AG04450 (cell line): ENCODE measurements around the gene ARMC10. TPM values are rescaled to one million over a fixed set of nuclear protein-coding genes. Genes with fewer than 3 reads are reported as not detected.

Experiments
- CTCF ChIA-PET: fragments of 300-600, 350-600 bp; formaldehyde crosslinking; extraction: SDS; loops from one replicate; lab custom pipeline; 2022; ENCODE audit warnings: antibody characterized with exemption, inconsistent platforms; lab: Charles Lee
- POLR2A ChIA-PET: fragments of 350-600 bp; formaldehyde crosslinking; extraction: SDS; loops from one replicate; lab custom pipeline; 2021; ENCODE audit warnings: antibody characterized with exemption, inconsistent platforms; lab: Yijun Ruan, JAX
- DNase-seq: peaks from one replicate; pipeline ENCODE4 v3.0.0-alpha.2; 2011; ENCODE audit warnings: low read depth, low spot score
- H3K27ac ChIP-seq: one replicate; pipeline ENCODE4 v1.5.1; 2012; ENCODE audit warnings: low read depth, low read length, control low read depth
- H3K27me3 ChIP-seq: one replicate; pipeline ENCODE4 v1.6.0; 2012; ENCODE audit warnings: low read length; ENCODE audit not compliant: control insufficient read depth, insufficient read depth
- H3K4me3 ChIP-seq: 2 replicates; pipeline ENCODE4 v1.5.1; 2011; ENCODE audit warnings: mild to moderate bottlenecking, low read depth, low read length, control low read depth
- H3K9me3 ChIP-seq: 2 replicates; pipeline ENCODE4 v1.5.1; 2012; ENCODE audit warnings: low read length; ENCODE audit not compliant: control insufficient read depth, insufficient read depth
- CTCF ChIP-seq: IDR thresholded peaks from 2 replicates; pipeline ENCODE4 v1.5.1; 2011; ENCODE audit warnings: low read depth, low read length, control low read depth, inconsistent platforms
- polyA plus RNA-seq: library from polyadenylated mRNA; depleted of rRNA; stranded (reverse); fragments of >200 nt; gene quantifications from 2 replicates; pipeline ENCODE4 v1.2.3, GENCODE V29; 2011

The ARMC10 gene
- polyA plus RNA-seq, 1 experiment, result 54.9 TPM

- Histone ChIP-seq H3K27ac (no peak overlapping the region), H3K27me3 (no peaks in the 10 kb centered on the region), H3K4me3 (no peak overlapping the region), H3K9me3 (peaks cover 6% of the 10 kb centered on the region)
- POLR2A ChIA-PET, result no interaction called here
- TF ChIP-seq CTCF, result no peak
- CTCF ChIA-PET, result interaction anchor here (0.6 to 0.9 kb wide), 2 partner anchors 310 kb away, joined by 3 to 8 read pairs; no protein-coding TSS in a partner anchor
- DNase-seq, result no peak
Observed at GRCh38 chr7:103068414-103069403, 6.2 kb upstream of the ARMC10 start.

- CTCF ChIA-PET, result interaction anchor here (0.5 to 6.2 kb wide), 2 partner anchors 9 to 313 kb away, joined by 3 to 59 read pairs; no protein-coding TSS in a partner anchor
- H3K27me3 ChIP-seq, result no peaks in the 10 kb centered on the region
- H3K9me3 ChIP-seq, result peaks cover 6% of the 10 kb centered on the region
- DNase-seq, result no peak
- no peak overlapping the region for H3K4me3 ChIP-seq
- no peak for TF ChIP-seq CTCF
- POLR2A ChIA-PET, result interaction anchor here (0.5 kb wide), 1 partner anchor 250 kb away, joined by 4 read pairs; no protein-coding TSS in a partner anchor
- H3K27ac ChIP-seq, result no peak overlapping the region
Observed at GRCh38 chr7:103071000-103071399, 3.9 kb upstream of the ARMC10 start.

- DNase-seq, result no peak
- no peak for TF ChIP-seq CTCF
- Histone ChIP-seq H3K27me3 (no peaks in the 10 kb centered on the region), H3K9me3 (peaks cover 1% of the 10 kb centered on the region; the same call in 1 of the 2 replicates), H3K27ac (peak overlapping the region; percentile 49), H3K4me3 (peak overlapping the region; percentile 93)
- CTCF ChIA-PET, result interaction anchor here (0.6 to 6.2 kb wide), 7 partner anchors 8 to 316 kb away, joined by 3 to 59 read pairs (median 7); no protein-coding TSS in a partner anchor
- POLR2A ChIA-PET, result interaction anchor here (1.0 to 2.2 kb wide), 4 partner anchors 30 to 161 kb away, joined by 3 to 11 read pairs (median 4); partner anchors contain the start of genes LRRC17 and NAPEPLD
Observed at GRCh38 chr7:103073989-103074518, 886 bp upstream of the ARMC10 start.

GRCh38 chr7:103075337-103075918, 488 bp downstream of the ARMC10 start:
- DNase-seq, result peak; percentile 10

More at GRCh38 chr7:103075337-103075918, 488 bp downstream of the ARMC10 start:
- Histone ChIP-seq H3K27ac (peak overlapping the region; percentile 57), H3K27me3 (no peaks in the 10 kb centered on the region), H3K4me3 (peak overlapping the region; percentile 93), H3K9me3 (no peaks in the 10 kb centered on the region; the same call in 1 of the 2 replicates)
- no peak for TF ChIP-seq CTCF
- ChIA-PET CTCF (interaction anchor here (0.9 to 6.2 kb wide), 7 partner anchors 9 to 317 kb away, joined by 3 to 59 read pairs (median 4); no protein-coding TSS in a partner anchor), POLR2A (interaction anchor here (0.6 to 2.2 kb wide), 8 partner anchors 9 to 242 kb away, joined by 3 to 11 read pairs (median 3); partner anchors contain the start of genes LRRC17 and NAPEPLD)
